Measurements from ENCODE around the gene FBXO7.

FBXO7 gene

DNA sequence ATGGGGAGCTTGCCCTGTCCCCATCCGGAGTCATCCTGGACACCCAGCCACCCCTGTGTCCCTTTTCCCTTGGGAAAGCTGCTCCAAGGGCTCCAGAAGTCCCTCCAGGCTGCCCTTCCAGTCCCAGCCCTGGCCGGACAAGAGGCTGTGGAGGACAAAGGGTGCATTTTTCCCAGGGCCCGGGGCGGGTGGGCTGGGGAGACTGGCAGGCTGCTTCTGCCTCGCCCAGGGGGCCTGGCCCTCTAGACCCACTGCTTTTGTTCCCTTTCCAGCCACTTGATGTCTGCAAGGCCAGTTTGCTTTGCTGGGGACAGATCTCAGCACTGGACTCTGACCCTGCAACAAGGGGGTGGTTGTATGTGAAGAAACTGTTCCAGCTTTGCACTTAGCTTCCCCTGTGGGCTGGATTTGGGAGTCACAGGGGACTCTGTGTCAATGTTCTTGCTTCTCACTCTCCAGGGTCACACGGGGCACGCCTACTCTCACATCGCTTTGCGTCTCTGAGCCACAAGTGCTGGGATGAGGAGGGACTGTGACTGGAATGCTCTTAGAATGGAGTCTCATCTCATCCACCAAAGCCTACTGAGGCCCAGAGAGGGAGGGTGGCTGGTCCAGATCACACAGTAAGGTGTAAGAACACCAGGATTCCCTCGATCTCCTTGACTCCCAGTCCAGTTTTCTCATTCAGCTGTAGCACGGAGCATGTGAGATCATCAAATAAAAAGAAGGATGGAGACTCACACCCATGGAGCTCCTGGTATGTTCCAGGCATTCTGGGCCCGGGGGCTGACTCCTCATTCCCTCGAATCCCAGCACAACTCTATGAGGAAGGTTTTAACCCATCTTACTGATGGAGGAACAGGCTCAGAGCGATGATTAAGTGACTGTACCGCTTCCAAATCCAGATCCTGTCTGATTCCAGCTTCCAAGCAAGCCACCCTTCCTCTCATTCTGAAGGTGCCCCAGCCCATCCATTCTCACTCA is 59.9 kb downstream of the FBXO7 start:
- H3K36me3 Mint-ChIP-seq (ENCODE audit: low read depth) = no peaks in the 10 kb centered on the region
- peaks cover 11% of the 10 kb centered on the region for H3K27me3 Mint-ChIP-seq (ENCODE audit: low read depth)
- H3K27ac Mint-ChIP-seq = peak overlapping the region; percentile 56 to 81 (median 63)
- H3K4me1 Mint-ChIP-seq = peaks cover 60% of the 10 kb centered on the region
- H3K4me3 Mint-ChIP-seq = peak overlapping the region in 1 of 3 experiments; percentile 20
- H3K9me3 Mint-ChIP-seq = peaks cover 4% of the 10 kb centered on the region
- TF ChIP-seq, protein P1, sequence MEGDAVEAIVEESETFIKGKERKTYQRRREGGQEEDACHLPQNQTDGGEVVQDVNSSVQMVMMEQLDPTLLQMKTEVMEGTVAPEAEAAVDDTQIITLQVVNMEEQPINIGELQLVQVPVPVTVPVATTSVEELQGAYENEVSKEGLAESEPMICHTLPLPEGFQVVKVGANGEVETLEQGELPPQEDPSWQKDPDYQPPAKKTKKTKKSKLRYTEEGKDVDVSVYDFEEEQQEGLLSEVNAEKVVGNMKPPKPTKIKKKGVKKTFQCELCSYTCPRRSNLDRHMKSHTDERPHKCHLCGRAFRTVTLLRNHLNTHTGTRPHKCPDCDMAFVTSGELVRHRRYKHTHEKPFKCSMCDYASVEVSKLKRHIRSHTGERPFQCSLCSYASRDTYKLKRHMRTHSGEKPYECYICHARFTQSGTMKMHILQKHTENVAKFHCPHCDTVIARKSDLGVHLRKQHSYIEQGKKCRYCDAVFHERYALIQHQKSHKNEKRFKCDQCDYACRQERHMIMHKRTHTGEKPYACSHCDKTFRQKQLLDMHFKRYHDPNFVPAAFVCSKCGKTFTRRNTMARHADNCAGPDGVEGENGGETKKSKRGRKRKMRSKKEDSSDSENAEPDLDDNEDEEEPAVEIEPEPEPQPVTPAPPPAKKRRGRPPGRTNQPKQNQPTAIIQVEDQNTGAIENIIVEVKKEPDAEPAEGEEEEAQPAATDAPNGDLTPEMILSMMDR (IDR thresholded peaks at IDR 0.05; ENCODE audit: unreplicated experiment in 3 of 3) = no peak

DNA sequence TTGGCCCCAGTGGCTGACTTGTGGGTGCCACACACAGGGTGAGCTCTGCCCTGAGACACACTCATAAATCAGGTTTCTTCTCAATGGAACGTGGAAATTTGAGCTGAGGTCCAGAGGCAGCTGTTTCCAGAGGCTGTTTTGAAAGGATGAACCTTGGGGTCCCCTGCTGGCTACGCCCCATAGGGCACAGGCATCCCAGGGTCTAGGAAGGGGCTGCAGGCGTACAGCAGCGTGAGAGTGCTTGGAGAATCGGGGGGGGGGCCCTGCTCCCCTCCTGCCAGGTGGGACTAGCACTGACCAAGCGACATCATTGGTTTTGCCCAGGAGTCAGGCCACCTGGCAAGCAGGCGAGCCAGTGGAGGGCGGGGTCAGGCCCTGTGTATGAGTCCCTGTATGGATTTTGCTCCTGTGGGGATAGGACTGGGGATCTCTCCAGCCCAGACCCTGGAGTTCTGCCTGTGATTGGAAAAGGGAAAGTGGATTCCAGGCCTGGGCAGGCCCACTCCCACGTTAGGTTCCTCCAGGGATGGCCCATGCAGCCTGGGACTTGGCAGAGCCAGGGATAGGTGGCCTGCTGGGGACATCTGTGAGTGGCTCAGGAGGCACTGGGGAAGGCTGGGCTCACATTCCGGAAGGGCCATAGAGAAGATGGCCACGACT is 61.0 kb downstream of the FBXO7 start:
- TF ChIP-seq, protein P1 (IDR thresholded peaks at IDR 0.05; ENCODE audit: unreplicated experiment in 3 of 3) = no peak
- Mint-ChIP-seq H3K36me3 (ENCODE audit: low read depth) (no peaks in the 10 kb centered on the region), H3K27ac (peak overlapping the region in 2 of 3 experiments; percentile 56 to 81), H3K27me3 (ENCODE audit: low read depth) (peaks cover 11% of the 10 kb centered on the region), H3K4me1 (peaks cover 53% of the 10 kb centered on the region), H3K9me3 (peaks cover 4% of the 10 kb centered on the region), H3K4me3 (no peak overlapping the region)

DNA sequence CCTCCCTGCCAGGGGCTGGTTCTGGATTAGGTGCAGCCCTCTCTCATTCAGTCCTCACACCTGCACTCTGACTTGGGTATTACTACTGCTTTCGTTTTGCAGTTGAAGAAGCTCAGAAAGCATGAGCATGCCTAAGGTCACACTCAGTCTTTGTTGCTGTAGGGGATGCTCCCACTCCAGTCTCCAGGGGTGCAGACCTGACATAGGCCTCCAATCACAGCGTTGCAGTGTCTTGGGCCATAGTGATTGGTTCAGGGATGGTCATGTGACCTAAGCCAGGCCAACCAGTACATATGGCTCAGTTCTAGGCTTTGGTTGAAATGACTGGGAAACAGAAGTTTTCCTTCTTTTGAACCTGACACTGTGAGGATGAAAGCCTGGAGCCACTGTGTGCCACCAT is 61.7 kb downstream of the FBXO7 start:
- Mint-ChIP-seq H3K4me3 (no peak overlapping the region), H3K9me3 (peaks cover 4% of the 10 kb centered on the region), H3K27ac (no peak overlapping the region), H3K36me3 (ENCODE audit: low read depth) (no peaks in the 10 kb centered on the region), H3K4me1 (peaks cover 50% of the 10 kb centered on the region), H3K27me3 (ENCODE audit: low read depth) (peaks cover 8% of the 10 kb centered on the region)
- TF ChIP-seq, protein P1 (IDR thresholded peaks at IDR 0.05; ENCODE audit: unreplicated experiment in 3 of 3) = no peak

DNA sequence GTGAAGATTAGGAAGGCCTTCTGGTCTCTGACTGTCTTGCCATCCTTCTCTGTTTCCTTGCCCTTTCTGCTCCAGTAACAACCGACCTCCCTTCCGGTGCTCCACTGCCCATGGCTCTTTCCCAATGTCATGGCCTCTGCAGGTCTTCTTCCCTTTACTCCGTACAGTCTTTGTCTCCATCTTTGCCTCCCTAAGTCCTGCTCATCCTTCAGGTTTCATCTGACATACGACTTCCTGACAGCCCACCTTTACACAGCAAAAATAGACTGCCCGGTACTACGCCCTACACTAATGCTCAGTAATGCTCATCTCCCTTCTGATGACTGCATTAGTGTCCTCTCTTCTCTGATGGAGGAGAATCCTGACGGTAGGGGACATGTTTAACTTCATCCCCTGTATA is 63.9 kb downstream of the FBXO7 start:
- H3K27me3 Mint-ChIP-seq (ENCODE audit: low read depth) = peaks cover 10% of the 10 kb centered on the region
- no peak overlapping the region for H3K4me3 Mint-ChIP-seq
- peaks cover 43% of the 10 kb centered on the region for H3K4me1 Mint-ChIP-seq
- TF ChIP-seq, protein P1 (IDR thresholded peaks at IDR 0.05; ENCODE audit: unreplicated experiment in 3 of 3) = no peak
- H3K9me3 Mint-ChIP-seq = peaks cover 4% of the 10 kb centered on the region
- no peaks in the 10 kb centered on the region for H3K36me3 Mint-ChIP-seq (ENCODE audit: low read depth)
- H3K27ac Mint-ChIP-seq = peak overlapping the region in 1 of 3 experiments; percentile 38

DNA sequence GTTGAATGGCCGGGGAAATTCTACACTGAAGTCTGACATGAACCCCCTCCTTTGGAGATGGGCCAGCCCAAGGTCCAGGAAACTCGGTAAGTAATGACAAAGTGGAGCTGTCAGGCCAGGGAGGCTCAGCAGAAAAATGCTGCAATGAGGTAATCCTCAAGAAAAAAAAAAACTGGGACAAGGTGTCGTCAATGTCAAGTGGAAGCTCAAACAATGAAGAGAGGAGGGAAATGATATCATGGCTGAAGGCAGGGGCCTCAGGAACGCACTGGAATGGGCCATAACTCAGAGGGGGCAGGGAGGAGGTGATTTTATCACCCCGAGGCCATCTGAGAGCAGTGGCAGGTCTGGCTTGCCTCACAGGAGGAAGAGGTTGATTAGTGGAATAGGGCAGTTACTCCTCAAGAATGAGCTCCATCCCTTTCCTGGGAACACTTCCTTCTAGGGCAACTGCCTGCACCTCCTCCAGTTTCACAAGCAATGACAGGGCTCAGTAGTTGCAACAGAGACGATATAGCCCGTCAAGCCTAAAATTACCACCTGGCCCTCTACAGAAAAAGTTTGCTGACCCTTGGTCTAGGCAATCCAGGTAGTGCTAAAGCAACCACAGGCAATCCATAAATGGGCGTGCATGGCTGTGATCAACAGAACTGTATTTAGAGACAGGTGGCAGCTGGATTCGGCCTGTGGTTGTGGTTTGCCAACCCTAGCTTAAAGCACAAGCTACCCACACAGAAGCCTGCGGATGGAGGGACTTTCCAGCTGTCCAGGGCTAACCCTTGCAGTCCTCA is 65.2 kb downstream of the FBXO7 start:
- Mint-ChIP-seq H3K9me3 (peaks cover 4% of the 10 kb centered on the region), H3K4me1 (peaks cover 33% of the 10 kb centered on the region), H3K27ac (peak overlapping the region; percentile 25 to 48 (median 38)), H3K4me3 (no peak overlapping the region), H3K36me3 (ENCODE audit: low read depth) (no peaks in the 10 kb centered on the region), H3K27me3 (ENCODE audit: low read depth) (peaks cover 4% of the 10 kb centered on the region)
- TF ChIP-seq, protein P1 (IDR thresholded peaks at IDR 0.05; ENCODE audit: unreplicated experiment in 3 of 3) = no peak

All from nephron (organoid).